Measurements from ENCODE around the gene PRR20B. TPM values are rescaled to one million over a fixed set of nuclear protein-coding genes. Genes with fewer than 3 reads are reported as not detected.
"Not testable (repeated sequence)": the region's sequence is repeated elsewhere in the genome, so short reads cannot be mapped to it uniquely, and the experiment has no call there.

The PRR20B gene
- total RNA-seq: not detected

GRCh38 chr13:57147188-57147587 is at the start of gene PRR20B:
Gene PRR20B, plus strand, starts transcription at chr13:57147488. Its CDS starts 387 bp downstream, at chr13:57147875.
- H3K4me1 Mint-ChIP-seq (ENCODE audit: low read depth in 2 of 2); H3K4me3 Mint-ChIP-seq; H3K36me3 Mint-ChIP-seq; H3K27ac Mint-ChIP-seq; H3K27me3 Mint-ChIP-seq; H3K9me3 Mint-ChIP-seq; DNase-seq (ENCODE audit: low spot score); ATAC-seq: not testable (repeated sequence)

GRCh38 chr13:57114945-57115344 is 32.3 kb upstream of the PRR20B start:
- Mint-ChIP-seq H3K27me3 (no peaks in the 10 kb centered on the region), H3K9me3 (peaks cover 24% of the 10 kb centered on the region), H3K4me1 (ENCODE audit: low read depth in 2 of 2) (no peaks in the 10 kb centered on the region), H3K36me3 (peaks cover 14% of the 10 kb centered on the region), H3K27ac (no peak overlapping the region), H3K4me3 (no peak overlapping the region)
- no peak for DNase-seq (ENCODE audit: low spot score)
- no peak for ATAC-seq

- DNase-seq (ENCODE audit: low spot score): no peak
- H3K27ac Mint-ChIP-seq: no peak overlapping the region
- no peaks in the 10 kb centered on the region for H3K4me1 Mint-ChIP-seq (ENCODE audit: low read depth in 2 of 2)
- no peaks in the 10 kb centered on the region for H3K27me3 Mint-ChIP-seq
- peaks cover 7% of the 10 kb centered on the region for H3K9me3 Mint-ChIP-seq
- no peak for ATAC-seq
- no peak overlapping the region for H3K4me3 Mint-ChIP-seq
- no peaks in the 10 kb centered on the region for H3K36me3 Mint-ChIP-seq
These were observed 23.6 kb upstream of the PRR20B start for GRCh38 chr13:57123681-57124080.

GRCh38 chr13:57128909-57129308 is 18.4 kb upstream of the PRR20B start:
- Mint-ChIP-seq H3K36me3 (no peaks in the 10 kb centered on the region), H3K4me1 (ENCODE audit: low read depth in 2 of 2) (no peaks in the 10 kb centered on the region), H3K9me3 (peaks cover 4% of the 10 kb centered on the region), H3K27me3 (no peaks in the 10 kb centered on the region), H3K4me3 (no peak overlapping the region), H3K27ac (no peak overlapping the region)
- ATAC-seq (no peak), DNase-seq (ENCODE audit: low spot score) (no peak)

GRCh38 chr13:57136093-57136492 is 11.2 kb upstream of the PRR20B start:
- Mint-ChIP-seq H3K36me3 (peaks cover 4% of the 10 kb centered on the region), H3K4me1 (ENCODE audit: low read depth in 2 of 2) (no peaks in the 10 kb centered on the region), H3K27me3 (no peaks in the 10 kb centered on the region), H3K27ac (no peak overlapping the region), H3K9me3 (peaks cover 3% of the 10 kb centered on the region), H3K4me3 (no peak overlapping the region)
- DNase-seq (ENCODE audit: low spot score) (no peak), ATAC-seq (no peak)

GRCh38 chr13:57137585-57137984 is 9.7 kb upstream of the PRR20B start:
- ATAC-seq: no peak
- peaks cover 3% of the 10 kb centered on the region for H3K9me3 Mint-ChIP-seq

GRCh38 chr13:57138988-57139387 is 8.3 kb upstream of the PRR20B start:
- H3K27me3 Mint-ChIP-seq: no peaks in the 10 kb centered on the region
- H3K4me3 Mint-ChIP-seq: no peak overlapping the region

More at GRCh38 chr13:57137585-57137984, 9.7 kb upstream of the PRR20B start:
- Mint-ChIP-seq H3K36me3 (peaks cover 4% of the 10 kb centered on the region), H3K4me1 (ENCODE audit: low read depth in 2 of 2) (no peaks in the 10 kb centered on the region), H3K27me3 (no peaks in the 10 kb centered on the region), H3K27ac (no peak overlapping the region), H3K4me3 (no peak overlapping the region)
- DNase-seq (ENCODE audit: low spot score): no peak

GRCh38 chr13:57139781-57140180 is 7.5 kb upstream of the PRR20B start:
- H3K27me3 Mint-ChIP-seq; H3K9me3 Mint-ChIP-seq; ATAC-seq; H3K4me3 Mint-ChIP-seq; DNase-seq (ENCODE audit: low spot score); H3K4me1 Mint-ChIP-seq (ENCODE audit: low read depth in 2 of 2); H3K36me3 Mint-ChIP-seq; H3K27ac Mint-ChIP-seq: not testable (repeated sequence)

More at GRCh38 chr13:57138988-57139387, 8.3 kb upstream of the PRR20B start:
- H3K36me3 Mint-ChIP-seq: peaks cover 4% of the 10 kb centered on the region
- peaks cover 3% of the 10 kb centered on the region for H3K9me3 Mint-ChIP-seq
- H3K27ac Mint-ChIP-seq: no peak overlapping the region
- DNase-seq (ENCODE audit: low spot score) (no peak), ATAC-seq (no peak)
- H3K4me1 Mint-ChIP-seq (ENCODE audit: low read depth in 2 of 2): no peaks in the 10 kb centered on the region

GRCh38 chr13:57140235-57140968 is 6.9 kb upstream of the PRR20B start, which contains the start of gene PRR20A:
Gene PRR20A, plus strand, starts transcription at chr13:57140918. Its CDS starts 387 bp downstream, at chr13:57141305.
- not testable (repeated sequence) for DNase-seq (ENCODE audit: low spot score); H3K36me3 Mint-ChIP-seq; H3K4me1 Mint-ChIP-seq (ENCODE audit: low read depth in 2 of 2); H3K9me3 Mint-ChIP-seq; H3K27me3 Mint-ChIP-seq; H3K27ac Mint-ChIP-seq; H3K4me3 Mint-ChIP-seq; ATAC-seq

GRCh38 chr13:57148106-57148505 is 818 bp downstream of the PRR20B start:
- not testable (repeated sequence) for H3K36me3 Mint-ChIP-seq; H3K9me3 Mint-ChIP-seq; H3K4me1 Mint-ChIP-seq (ENCODE audit: low read depth in 2 of 2); DNase-seq (ENCODE audit: low spot score); H3K4me3 Mint-ChIP-seq; ATAC-seq; H3K27me3 Mint-ChIP-seq; H3K27ac Mint-ChIP-seq

GRCh38 chr13:57153761-57154160 is 6.5 kb downstream of the PRR20B start, which contains the start of gene PRR20C:
Gene PRR20C, plus strand, starts transcription at chr13:57154061. Its CDS starts 387 bp downstream, at chr13:57154448.
- not testable (repeated sequence) for H3K27ac Mint-ChIP-seq; DNase-seq (ENCODE audit: low spot score); ATAC-seq; H3K4me1 Mint-ChIP-seq (ENCODE audit: low read depth in 2 of 2); H3K36me3 Mint-ChIP-seq; H3K27me3 Mint-ChIP-seq; H3K9me3 Mint-ChIP-seq; H3K4me3 Mint-ChIP-seq

- DNase-seq (ENCODE audit: low spot score); H3K36me3 Mint-ChIP-seq; H3K4me1 Mint-ChIP-seq (ENCODE audit: low read depth in 2 of 2); H3K27me3 Mint-ChIP-seq; ATAC-seq; H3K27ac Mint-ChIP-seq; H3K4me3 Mint-ChIP-seq; H3K9me3 Mint-ChIP-seq: not testable (repeated sequence)
These were observed 13.0 kb downstream of the PRR20B start, which contains the start of gene PRR20D for GRCh38 chr13:57160332-57160731. Gene PRR20D, plus strand, starts transcription at chr13:57160632. Its CDS starts 387 bp downstream, at chr13:57161019.

GRCh38 chr13:57166897-57167296 is 19.6 kb downstream of the PRR20B start, which contains the start of gene PRR20E:
Gene PRR20E, plus strand, starts transcription at chr13:57167197. Its CDS starts 387 bp downstream, at chr13:57167584.
- H3K4me3 Mint-ChIP-seq; H3K27ac Mint-ChIP-seq; H3K9me3 Mint-ChIP-seq; DNase-seq (ENCODE audit: low spot score); ATAC-seq; H3K27me3 Mint-ChIP-seq; H3K36me3 Mint-ChIP-seq; H3K4me1 Mint-ChIP-seq (ENCODE audit: low read depth in 2 of 2): not testable (repeated sequence)

- no peaks in the 10 kb centered on the region for H3K4me1 Mint-ChIP-seq (ENCODE audit: low read depth in 2 of 2)
- H3K9me3 Mint-ChIP-seq: peaks cover 5% of the 10 kb centered on the region
- no peak for ATAC-seq
- H3K27me3 Mint-ChIP-seq: no peaks in the 10 kb centered on the region
- H3K36me3 Mint-ChIP-seq: no peaks in the 10 kb centered on the region
- H3K4me3 Mint-ChIP-seq: no peak overlapping the region
- DNase-seq (ENCODE audit: low spot score): no peak
- no peak overlapping the region for H3K27ac Mint-ChIP-seq
These were observed 44.4 kb downstream of the PRR20B start for GRCh38 chr13:57191667-57192066.

All from natural killer cell treated with Interleukin-12 subunit alpha and Interleukin-12 subunit beta and Interleukin-15 and Interleukin-18, amount 100 ng/mL, for 72 hours (primary cell).